GM19043 (cell line): ENCODE measurements around the gene GDI1.
A peak's percentile ranks its signal among the peaks of the same experiment; 100 is the strongest.

Experiments used
- ATAC-seq: cut with Tn5 transposase; IDR thresholded peaks from one replicate; pipeline ENCODE4 v1.9.1; 2021; ENCODE audit warnings: low read depth; ENCODE audit not compliant: unreplicated experiment

The GDI1 gene

GRCh38 chrX:154477891-154478477 lies 41.0 kb downstream of the GDI1 start:
- ATAC-seq = no peak

- peak; percentile 85 for ATAC-seq
Observed at GRCh38 chrX:154478728-154479622, 42.0 kb downstream of the GDI1 start, which contains the start of gene LAGE3. TSS of gene LAGE3 (minus strand) at chrX:154479281. CDS start at chrX:154478915, 366 bp downstream.

GRCh38 chrX:154481195-154481594 lies 44.2 kb downstream of the GDI1 start:
- no peak for ATAC-seq

- no peak for ATAC-seq
Observed at GRCh38 chrX:154481911-154482601, 45.1 kb downstream of the GDI1 start.

- no peak for ATAC-seq
Observed at GRCh38 chrX:154482786-154483185, 45.8 kb downstream of the GDI1 start.

GRCh38 chrX:154483325-154483724 lies 46.4 kb downstream of the GDI1 start:
- ATAC-seq = no peak

GRCh38 chrX:154484255-154485149 lies 47.5 kb downstream of the GDI1 start:
- ATAC-seq = no peak

GRCh38 chrX:154485150-154486051 lies 48.4 kb downstream of the GDI1 start:
- no peak for ATAC-seq

- no peak for ATAC-seq
Observed at GRCh38 chrX:154486052-154486395, 49.1 kb downstream of the GDI1 start.

- no peak for ATAC-seq
Observed at GRCh38 chrX:154486396-154487207, 49.6 kb downstream of the GDI1 start, which contains the start of gene UBL4A. TSS of gene UBL4A (minus strand) at chrX:154486615. CDS start at chrX:154486584, 31 bp downstream.

GRCh38 chrX:154487518-154488290 lies 50.8 kb downstream of the GDI1 start:
- ATAC-seq = no peak

GRCh38 chrX:154488336-154489075 lies 51.6 kb downstream of the GDI1 start:
- no peak for ATAC-seq

- no peak for ATAC-seq
Observed at GRCh38 chrX:154489182-154489581, 52.2 kb downstream of the GDI1 start.

- ATAC-seq = peak; percentile 19
Observed at GRCh38 chrX:154490021-154490413, 53.1 kb downstream of the GDI1 start.

GRCh38 chrX:154490414-154491083 lies 53.6 kb downstream of the GDI1 start, which contains the start of gene SLC10A3:
TSS of gene SLC10A3 (minus strand) at chrX:154490629. CDS start at chrX:154488940, 1,689 bp downstream.
- peak; percentile 77 for ATAC-seq
